Naive thymus-derived CD8-positive, alpha-beta T cell (primary cell): ENCODE results near the gene NTM. TPM values are rescaled to one million over a fixed set of nuclear protein-coding genes. Genes with fewer than 3 reads are reported as not detected.

ENCODE experiments used
- ATAC-seq, 2 donors: fragments of 150-1000 bp; cut with Tn5 transposase in 1 of 2; sonication (Bioruptor Pico), chemical (Tn5 transposase) in 1 of 2; 1 replicate in 1 of 2; 2 replicates in 1 of 2; pipeline ENCODE4 v1.10.0; 2021; ENCODE audit warnings: mild to moderate bottlenecking in 2 of 2, moderate library complexity in 2 of 2
- POLR2A ChIA-PET: fragments of 350-600 bp; sonication (Branson Sonifier 250); formaldehyde crosslinking; loops from one replicate; lab custom pipeline; 2021; ENCODE audit warnings: antibody characterized with exemption; lab: Charles Lee
- DNase-seq, 10 donors: peaks; one replicate each; pipeline versions ENCODE4 v3.0.0 to v3.0.0-alpha.2; 2020 to 2022
- H3K27ac Mint-ChIP-seq, 10 donors: one replicate each; pipeline ENCODE4 v1.8.0; 2020 to 2022; ENCODE audit warnings: mild to moderate bottlenecking in 10 of 10, mixed read lengths in 10 of 10, moderate library complexity in 4 of 10, inconsistent platforms in 1 of 10
- H3K27me3 Mint-ChIP-seq, 5 donors: one replicate each; pipeline ENCODE4 v1.8.0; 2021 to 2022; ENCODE audit warnings: mixed read lengths in 5 of 5
- H3K36me3 Mint-ChIP-seq, 3 donors: one replicate each; pipeline ENCODE4 v1.8.0; 2020 to 2022; ENCODE audit warnings: mixed read lengths in 3 of 3, mild to moderate bottlenecking in 2 of 3, inconsistent platforms in 1 of 3
- H3K4me1 Mint-ChIP-seq, 4 donors: one replicate each; pipeline ENCODE4 v1.8.0; 2021 to 2022; ENCODE audit warnings: mixed read lengths in 4 of 4
- H3K4me3 Mint-ChIP-seq, 10 donors: one replicate each; pipeline ENCODE4 v1.8.0; 2020 to 2022; ENCODE audit warnings: mild to moderate bottlenecking in 10 of 10, mixed read lengths in 10 of 10, moderate library complexity in 6 of 10, inconsistent platforms in 1 of 10
- H3K9me3 Mint-ChIP-seq, 9 donors: one replicate each; pipeline ENCODE4 v1.8.0; 2020 to 2022; ENCODE audit warnings: mixed read lengths in 9 of 9, mild to moderate bottlenecking in 3 of 9, inconsistent platforms in 1 of 9, moderate library complexity in 1 of 9
- polyA plus RNA-seq, 3 donors: library from polyadenylated mRNA; unstranded; fragments of 300-500 nt; fragmentation: Illumina TruSeq; gene quantifications; one replicate each; pipeline ENCODE4 v1.2.3, GENCODE V29; 2021
- total RNA-seq, 8 experiments: library from RNA in 2 of 8; stranded (reverse) in 2 of 8; gene quantifications; one replicate each; pipeline ENCODE4 v1.2.3 and lab custom pipeline; 2021 to 2026

Gene NTM
- total and polyA plus RNA-seq, 5 experiments from 2014 or later = not detected

- Mint-ChIP-seq H3K27me3 (peaks cover 0 to 34% (median 2%) of the 10 kb centered on the region in 5 donors), H3K27ac (no peak overlapping the region), H3K9me3 (peaks cover 0 to 2% (median 0%) of the 10 kb centered on the region in 9 donors), H3K36me3 (no peaks in the 10 kb centered on the region), H3K4me3 (no peak overlapping the region), H3K4me1 (no peaks in the 10 kb centered on the region)
- POLR2A ChIA-PET = no interaction called here
- no peak for ATAC-seq
- no peak for DNase-seq
Observed at GRCh38 chr11:131659931-131660330, 289.5 kb downstream of the NTM start.

- Mint-ChIP-seq H3K4me3 (no peak overlapping the region), H3K9me3 (peaks cover 0 to 2% (median 0%) of the 10 kb centered on the region in 9 donors), H3K4me1 (no peaks in the 10 kb centered on the region), H3K27ac (no peak overlapping the region), H3K36me3 (no peaks in the 10 kb centered on the region), H3K27me3 (peaks cover 0 to 34% (median 2%) of the 10 kb centered on the region in 5 donors)
- POLR2A ChIA-PET = no interaction called here
- ATAC-seq = no peak
- DNase-seq = no peak
Observed at GRCh38 chr11:131661132-131661531, 290.7 kb downstream of the NTM start.

DNA sequence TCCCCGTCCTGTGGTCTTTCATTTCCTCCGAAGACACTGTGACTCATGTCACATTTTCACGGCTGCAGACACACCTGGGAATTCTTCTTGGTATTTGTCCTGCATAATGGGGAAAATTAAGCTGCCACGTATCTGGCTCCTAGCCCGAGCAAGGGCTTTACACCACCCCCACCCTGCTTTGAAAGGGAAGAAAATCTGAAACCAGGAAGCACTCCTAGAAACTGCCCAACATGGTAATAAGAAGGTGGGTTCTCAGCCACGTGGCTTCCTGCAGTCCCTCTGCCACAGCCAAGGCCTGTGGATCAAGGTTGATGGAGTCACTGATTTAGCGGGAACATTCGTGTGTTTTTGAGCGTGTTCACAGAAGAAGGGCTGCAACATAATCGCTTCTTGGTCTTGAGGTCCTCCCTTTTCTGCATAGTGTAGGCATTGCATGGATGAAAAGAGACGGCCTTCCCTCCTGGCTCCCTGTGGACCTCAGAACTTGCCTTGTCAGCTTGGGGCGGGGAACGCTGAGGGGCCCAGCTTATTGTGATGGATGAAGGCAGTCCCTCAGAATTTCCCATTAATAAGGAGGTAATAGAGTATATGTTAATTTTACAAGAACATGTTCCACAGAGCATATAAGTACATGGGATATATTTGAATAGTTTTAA is 292.0 kb downstream of the NTM start:
- Mint-ChIP-seq H3K4me1 (no peaks in the 10 kb centered on the region), H3K36me3 (no peaks in the 10 kb centered on the region), H3K27ac (no peak overlapping the region), H3K4me3 (no peak overlapping the region), H3K9me3 (no peaks in the 10 kb centered on the region), H3K27me3 (peaks cover 0 to 29% (median 2%) of the 10 kb centered on the region in 5 donors)
- POLR2A ChIA-PET = no interaction called here
- ATAC-seq = no peak
- DNase-seq = no peak

- DNase-seq = no peak
- Mint-ChIP-seq H3K27me3 (peaks cover 0 to 23% (median 2%) of the 10 kb centered on the region in 5 donors), H3K36me3 (no peaks in the 10 kb centered on the region), H3K4me1 (no peaks in the 10 kb centered on the region), H3K27ac (no peak overlapping the region), H3K9me3 (no peaks in the 10 kb centered on the region), H3K4me3 (no peak overlapping the region)
- no peak for ATAC-seq
- POLR2A ChIA-PET = no interaction called here
Observed at GRCh38 chr11:131662993-131663392, 292.6 kb downstream of the NTM start.

GRCh38 chr11:131663405-131664200 is 293.2 kb downstream of the NTM start:
- Mint-ChIP-seq H3K27ac (no peak overlapping the region), H3K4me3 (no peak overlapping the region), H3K9me3 (no peaks in the 10 kb centered on the region), H3K36me3 (no peaks in the 10 kb centered on the region), H3K4me1 (peaks cover 0 to 4% (median under 1%) of the 10 kb centered on the region in 4 donors), H3K27me3 (peaks cover 0 to 19% (median 2%) of the 10 kb centered on the region in 5 donors)
- no peak for ATAC-seq
- POLR2A ChIA-PET = no interaction called here
- no peak for DNase-seq

- Mint-ChIP-seq H3K4me1 (peaks cover 2 to 11% (median 6%) of the 10 kb centered on the region in 4 donors), H3K36me3 (no peaks in the 10 kb centered on the region), H3K27ac (no peak overlapping the region), H3K9me3 (no peaks in the 10 kb centered on the region), H3K27me3 (peaks cover 0 to 20% (median 2%) of the 10 kb centered on the region in 5 donors), H3K4me3 (no peak overlapping the region)
- POLR2A ChIA-PET = no interaction called here
- DNase-seq = no peak
- no peak for ATAC-seq
Observed at GRCh38 chr11:131664293-131664692, 293.9 kb downstream of the NTM start.

DNA sequence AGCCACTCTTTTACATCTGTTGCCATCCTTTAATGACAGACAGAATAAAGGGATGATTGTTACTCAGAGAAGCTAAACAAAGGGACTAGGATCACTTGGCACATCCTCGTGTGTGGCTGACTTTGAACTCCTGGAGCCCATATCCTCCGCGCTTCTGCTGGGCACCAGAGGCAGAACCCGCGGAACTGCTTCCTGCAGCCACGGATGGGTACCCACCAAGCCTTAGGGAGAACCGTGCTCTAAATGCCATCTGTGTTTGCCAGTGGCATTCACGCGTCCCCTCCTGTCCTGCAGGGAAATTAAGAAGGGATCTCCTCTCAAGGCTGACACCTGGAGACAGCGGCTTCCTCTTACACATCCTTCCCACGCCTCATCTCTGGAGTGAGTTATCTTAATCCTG is 294.4 kb downstream of the NTM start:
- Mint-ChIP-seq H3K9me3 (no peaks in the 10 kb centered on the region), H3K4me3 (no peak overlapping the region), H3K36me3 (no peaks in the 10 kb centered on the region), H3K27me3 (peaks cover 0 to 18% (median 2%) of the 10 kb centered on the region in 5 donors), H3K4me1 (peaks cover 2 to 12% (median 6%) of the 10 kb centered on the region in 4 donors), H3K27ac (no peak overlapping the region)
- ATAC-seq (no peak), DNase-seq (no peak)
- POLR2A ChIA-PET = no interaction called here

DNA sequence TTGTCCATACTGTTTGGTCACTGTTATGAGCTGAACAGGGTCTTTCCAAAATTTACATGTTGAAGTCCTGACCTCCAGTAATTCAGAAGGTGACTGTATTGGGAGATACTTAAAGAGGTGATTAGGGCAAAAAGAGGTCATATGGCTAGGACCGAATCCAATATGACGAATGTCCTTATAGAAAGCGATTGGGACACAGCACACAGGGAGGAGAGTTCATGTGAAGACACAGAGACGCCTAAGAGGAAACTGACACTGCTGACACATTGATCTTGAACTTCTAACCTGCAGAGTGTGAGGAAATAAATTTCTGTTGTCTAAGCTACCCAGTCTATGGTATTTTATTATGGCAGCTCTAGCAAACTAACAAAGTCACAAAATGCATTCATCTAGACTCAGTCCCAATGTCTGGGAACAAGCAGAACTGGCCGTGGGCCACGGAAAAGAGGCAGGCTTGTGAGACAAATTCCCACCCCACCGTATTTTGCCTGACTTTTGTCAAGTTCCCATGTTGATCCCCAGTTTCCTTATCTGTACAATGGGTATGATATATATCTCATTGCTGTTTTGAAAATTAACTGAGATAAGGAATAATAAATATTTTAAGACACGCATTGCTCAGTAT is 295.0 kb downstream of the NTM start:
- peaks cover 2 to 12% (median 6%) of the 10 kb centered on the region in 4 donors for H3K4me1 Mint-ChIP-seq
- ATAC-seq (no peak), DNase-seq (no peak)
- POLR2A ChIA-PET = no interaction called here
- H3K4me3 Mint-ChIP-seq = no peak overlapping the region
- H3K9me3 Mint-ChIP-seq = no peaks in the 10 kb centered on the region
- peaks cover 0 to 17% (median 1%) of the 10 kb centered on the region in 5 donors for H3K27me3 Mint-ChIP-seq
- H3K27ac Mint-ChIP-seq = no peak overlapping the region
- no peaks in the 10 kb centered on the region for H3K36me3 Mint-ChIP-seq

GRCh38 chr11:131666006-131666405 is 295.6 kb downstream of the NTM start:
- Mint-ChIP-seq H3K9me3 (peaks cover 0 to 1% (median 0%) of the 10 kb centered on the region in 9 donors), H3K4me3 (no peak overlapping the region), H3K27ac (no peak overlapping the region), H3K27me3 (peaks cover 0 to 15% (median 0%) of the 10 kb centered on the region in 5 donors), H3K4me1 (peaks cover 2 to 12% (median 6%) of the 10 kb centered on the region in 4 donors), H3K36me3 (no peaks in the 10 kb centered on the region)
- POLR2A ChIA-PET = no interaction called here
- DNase-seq (no peak), ATAC-seq (no peak)

GRCh38 chr11:131666617-131667016 is 296.2 kb downstream of the NTM start:
- Mint-ChIP-seq H3K36me3 (no peaks in the 10 kb centered on the region), H3K27ac (no peak overlapping the region), H3K27me3 (peaks cover 0 to 15% (median 0%) of the 10 kb centered on the region in 5 donors), H3K4me1 (peaks cover 2 to 12% (median 6%) of the 10 kb centered on the region in 4 donors), H3K9me3 (peaks cover 0 to 2% (median 0%) of the 10 kb centered on the region in 9 donors), H3K4me3 (no peak overlapping the region)
- DNase-seq = no peak
- POLR2A ChIA-PET = no interaction called here
- no peak for ATAC-seq

DNA sequence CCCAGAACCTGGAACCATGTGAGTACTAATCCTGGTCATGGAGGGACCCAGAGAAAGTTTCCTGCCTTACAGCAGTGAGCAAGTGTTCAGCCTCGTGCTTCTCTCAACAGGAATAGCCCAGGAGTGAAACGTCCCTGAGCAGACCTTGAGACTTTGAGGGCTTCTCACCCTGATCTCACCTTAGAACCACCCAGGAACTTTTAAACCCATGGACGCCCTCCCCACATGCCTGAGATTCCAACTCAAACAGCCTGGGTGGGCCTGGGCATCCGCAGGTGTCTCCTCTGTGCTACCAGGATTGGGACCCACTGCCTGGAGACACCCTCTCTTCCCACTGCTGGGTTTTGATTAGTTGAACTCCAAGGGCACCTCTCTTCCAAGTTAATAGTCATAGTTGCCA is 297.2 kb downstream of the NTM start:
- Mint-ChIP-seq H3K4me3 (no peak overlapping the region), H3K9me3 (peaks cover 0 to 2% (median 0%) of the 10 kb centered on the region in 9 donors), H3K27ac (no peak overlapping the region), H3K36me3 (no peaks in the 10 kb centered on the region), H3K27me3 (peaks cover 0 to 15% (median 0%) of the 10 kb centered on the region in 5 donors), H3K4me1 (peaks cover 2 to 12% (median 6%) of the 10 kb centered on the region in 4 donors)
- ATAC-seq = no peak
- no peak for DNase-seq
- POLR2A ChIA-PET = no interaction called here

DNA sequence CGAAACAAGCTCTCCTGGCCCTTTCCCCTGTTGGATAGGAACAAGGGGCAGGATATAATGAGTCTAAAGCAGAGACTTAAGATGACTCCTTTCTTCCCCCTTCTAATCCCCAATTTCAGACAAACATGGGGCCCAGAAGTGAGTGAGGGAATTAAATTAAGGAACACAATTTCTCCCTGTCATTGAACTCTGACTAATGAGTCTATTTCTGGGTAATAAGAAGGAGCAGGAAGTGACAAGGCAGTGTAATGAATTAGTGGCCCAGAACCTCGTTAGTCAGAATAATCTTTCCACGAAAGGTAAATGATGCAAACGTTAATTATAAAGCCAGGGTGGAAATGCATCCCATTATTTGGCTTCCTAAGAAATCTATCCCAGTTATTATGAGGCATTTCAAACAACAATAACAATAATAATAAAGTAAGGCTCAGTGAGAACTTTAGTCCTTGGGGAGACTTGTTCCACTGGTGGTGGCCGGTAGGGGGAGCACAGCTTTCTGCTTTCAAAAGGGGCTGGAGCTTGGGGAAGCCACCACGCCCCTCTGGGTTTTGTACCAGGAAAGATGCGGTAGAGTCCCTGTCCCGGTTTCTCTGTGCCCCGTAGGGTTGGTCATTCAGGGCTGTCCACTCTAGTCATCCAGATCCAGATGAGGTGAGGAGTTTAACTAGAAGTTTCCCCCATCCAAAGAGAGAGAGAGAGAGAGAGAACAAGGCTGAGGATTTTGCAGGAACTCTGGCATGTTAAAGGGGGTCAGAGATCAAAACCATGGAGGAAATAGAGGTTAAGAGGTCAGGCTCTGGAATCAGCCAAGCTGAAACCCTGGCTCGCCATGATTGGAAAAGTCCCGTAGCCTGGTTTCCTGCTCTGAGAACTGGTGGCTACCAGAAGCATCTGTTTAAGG is 298.3 kb downstream of the NTM start:
- H3K27ac Mint-ChIP-seq = no peak overlapping the region
- no peaks in the 10 kb centered on the region for H3K36me3 Mint-ChIP-seq
- ATAC-seq (no peak), DNase-seq (peak in 1 of 10 donors; percentile 7)
- peaks cover 0 to 18% (median 0%) of the 10 kb centered on the region in 5 donors for H3K27me3 Mint-ChIP-seq
- peaks cover 0 to 2% (median 0%) of the 10 kb centered on the region in 9 donors for H3K9me3 Mint-ChIP-seq
- peaks cover 2 to 12% (median 7%) of the 10 kb centered on the region in 4 donors for H3K4me1 Mint-ChIP-seq
- POLR2A ChIA-PET = no interaction called here
- no peak overlapping the region for H3K4me3 Mint-ChIP-seq
